SU-DHL-6 (cell line): Measurements from ENCODE around the gene LAMA3.

Source experiments
- H2AFZ ChIP-seq: fragments of 200-600 bp; sonication (generic); 2 replicates; pipeline ENCODE4 v1.6.1; 2014; ENCODE audit warnings: low read depth, mild to moderate bottlenecking, moderate library complexity, mixed read lengths, antibody characterized with exemption, low read length; ENCODE audit not compliant: severe bottlenecking
- H3F3A ChIP-seq: fragments of 200-600 bp; shearing (Covaris generic); 2 replicates; pipeline ENCODE4 v1.6.0; 2016; ENCODE audit warnings: antibody characterized with exemption, mild to moderate bottlenecking; ENCODE audit not compliant: insufficient read depth
- H3K27ac ChIP-seq: fragments of 200-600 bp; sonication (generic); 2 replicates; pipeline ENCODE4 v1.5.1; 2016; ENCODE audit warnings: low read depth, mild to moderate bottlenecking, low read length, moderate library complexity, mixed read lengths
- H3K27me3 ChIP-seq: fragments of 200-600 bp; sonication (generic), shearing (Covaris generic); 2 replicates; pipeline ENCODE4 v1.6.0; 2014; ENCODE audit warnings: mild to moderate bottlenecking, low read length
- H3K36me3 ChIP-seq: fragments of 200-600 bp; sonication (generic); 2 replicates; pipeline ENCODE4 v1.6.1; 2014; ENCODE audit warnings: mild to moderate bottlenecking, low read length, mixed read lengths
- H3K4me2 ChIP-seq: fragments of 300-600, 200-600 bp; shearing (Covaris generic), sonication (generic); 2 replicates; pipeline ENCODE4 v1.6.0; 2014; ENCODE audit warnings: low read length, low read depth, mild to moderate bottlenecking; ENCODE audit not compliant: poor library complexity, severe bottlenecking
- H3K4me3 ChIP-seq: fragments of 200-600 bp; sonication (generic); 2 replicates; pipeline ENCODE4 v1.5.1; 2014; ENCODE audit warnings: antibody characterized with exemption, low read length, mild to moderate bottlenecking, mixed read lengths; ENCODE audit not compliant: insufficient read depth, poor library complexity, severe bottlenecking
- H3K79me2 ChIP-seq: fragments of 200-600 bp; sonication (generic); 2 replicates; pipeline ENCODE4 v1.6.1; 2014; ENCODE audit warnings: mild to moderate bottlenecking, low read length, moderate library complexity; ENCODE audit not compliant: insufficient read depth
- H3K9ac ChIP-seq: fragments of 200-600 bp; sonication (generic); 2 replicates; pipeline ENCODE4 v1.7.0; 2014; ENCODE audit warnings: mild to moderate bottlenecking, low read length
- H3K9me2 ChIP-seq: fragments of 200-600 bp; sonication (generic); replicated peaks from 2 replicates; pipeline ENCODE4 v1.6.1; 2014; ENCODE audit warnings: low read length; ENCODE audit not compliant: insufficient read depth
- H3K9me3 ChIP-seq: fragments of 200-600 bp; sonication (generic); 2 replicates; pipeline ENCODE4 v1.6.1; 2014; ENCODE audit warnings: low read length, mixed read lengths; ENCODE audit not compliant: insufficient read depth
- H4K20me1 ChIP-seq: fragments of 200-600 bp; sonication (generic); 2 replicates; pipeline ENCODE4 v1.6.1; 2014; ENCODE audit warnings: low read depth, mild to moderate bottlenecking, antibody characterized with exemption, low read length, moderate library complexity, mixed read lengths
- CTCF ChIP-seq: fragments of 200-600 bp; sonication (generic); IDR thresholded peaks from one replicate; pipeline ENCODE4 v1.5.1; 2017; ENCODE audit warnings: antibody characterized with exemption, mild to moderate bottlenecking, low read length, moderate library complexity; ENCODE audit not compliant: insufficient read depth, poor library complexity, severe bottlenecking
- EZH2phosphoT487 ChIP-seq: fragments of 200-600 bp; sonication (generic), shearing (Covaris generic); conservative IDR thresholded peaks from 2 replicates; pipeline ENCODE4 v1.6.1; 2018; ENCODE audit warnings: mild to moderate bottlenecking, antibody characterized with exemption, low read length, moderate library complexity, mixed read lengths

Gene LAMA3

DNA sequence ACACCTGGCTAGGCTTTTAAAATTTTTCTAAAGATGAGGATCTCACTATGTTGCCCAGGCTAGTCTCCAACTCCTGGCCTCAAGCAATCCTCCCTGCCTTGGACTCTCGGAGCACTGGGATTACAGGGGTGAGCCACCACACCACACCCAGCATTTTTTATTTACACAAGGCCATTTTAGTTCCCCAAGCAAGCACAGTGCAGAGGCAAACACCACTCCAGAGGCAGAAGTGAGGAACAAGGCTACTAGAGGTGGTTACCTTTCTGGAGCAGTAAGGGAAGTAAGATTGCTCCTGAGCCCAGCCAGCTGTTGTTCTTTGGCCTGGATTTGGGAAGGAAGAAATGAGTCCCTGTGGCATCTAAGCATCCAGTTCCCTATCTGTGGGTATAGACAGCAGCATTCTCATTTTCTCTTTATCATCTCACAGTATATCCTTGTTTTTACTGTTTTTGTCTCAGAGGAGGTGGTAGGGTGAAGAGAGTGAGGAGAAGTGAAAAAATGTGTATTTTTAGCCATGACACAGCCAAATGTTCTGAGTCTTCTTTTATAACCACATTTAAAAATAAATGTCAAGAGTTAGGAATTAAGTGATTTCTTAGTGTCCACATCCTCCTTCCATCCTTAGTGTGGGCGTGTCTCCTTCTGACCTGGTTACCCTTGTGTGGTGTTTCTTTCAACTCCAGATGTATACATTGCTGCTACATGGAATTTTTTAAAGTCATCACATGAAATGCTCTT, 314.8 kb downstream of the LAMA3 start:
- Histone ChIP-seq H3K27ac (no peak overlapping the region), H3K9me2 (no peaks in the 10 kb centered on the region), H3K79me2 (no peaks in the 10 kb centered on the region), H3K36me3 (no peaks in the 10 kb centered on the region), H3K4me2 (no peak overlapping the region), H4K20me1 (no peaks in the 10 kb centered on the region), H3K4me3 (no peak overlapping the region), H3K27me3 (no peaks in the 10 kb centered on the region), H3K9me3 (no peaks in the 10 kb centered on the region), H3F3A (no peaks in the 10 kb centered on the region), H3K9ac (no peak overlapping the region), H2AFZ (no peak overlapping the region)
- TF ChIP-seq CTCF (no peak), EZH2phosphoT487 (no peak)
